ENCODE data around the gene KATNB1.

KATNB1 gene

DNA sequence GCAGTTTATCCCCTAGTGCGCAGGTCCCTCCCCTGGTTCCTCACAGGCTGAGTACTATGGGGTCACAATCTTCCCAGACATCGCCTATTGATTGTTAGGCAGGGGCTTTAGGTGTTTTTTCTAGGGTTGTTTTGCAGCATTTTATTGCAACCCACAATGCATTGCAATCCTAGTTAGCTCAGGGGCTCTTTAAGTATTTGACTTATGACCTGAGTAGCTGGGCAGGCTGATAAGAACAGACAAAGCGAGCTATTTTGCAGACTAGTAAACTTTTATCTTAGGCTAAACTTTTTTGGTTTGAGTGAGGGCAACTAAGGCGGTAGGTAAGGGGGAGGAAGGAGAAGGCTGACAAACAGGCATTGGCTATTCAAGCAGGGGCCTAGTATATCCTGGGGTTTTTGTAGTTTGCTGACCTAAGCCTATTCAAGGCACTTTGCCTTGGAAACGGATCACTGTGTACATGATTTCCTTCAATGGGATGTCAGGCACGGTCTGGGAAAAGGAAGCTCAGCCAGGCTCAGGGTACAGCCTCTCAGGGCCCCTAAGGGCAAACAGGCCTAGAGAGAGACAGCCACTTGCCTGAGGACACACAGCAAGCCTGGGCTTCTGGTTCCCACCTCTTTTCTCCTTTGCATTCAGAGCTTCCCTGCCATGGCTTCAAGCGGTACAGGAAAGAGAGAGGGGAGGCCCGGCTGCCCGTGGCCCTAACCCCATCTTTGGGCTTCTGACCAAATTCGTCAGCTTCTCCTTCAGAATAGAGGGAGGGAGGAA, 34.6 kb upstream of the KATNB1 start:
- Histone ChIP-seq H3K27ac (ENCODE audit: insufficient read depth in 1 of 2, low read depth in 1 of 2, low read length in 2 of 2, poor library complexity in 1 of 2, severe bottlenecking in 2 of 2) (peak overlapping the region in 1 of 2 experiments; percentile 55), H3K9me3 (ENCODE audit: control extremely low read depth in 1 of 5, control insufficient read depth in 4 of 5, insufficient read depth in 2 of 5, low read depth in 1 of 5, low read length in 4 of 5) (no peaks in the 10 kb centered on the region), H3K4me3 (ENCODE audit: control insufficient read depth in 1 of 7, extremely low read depth in 1 of 7, insufficient read depth in 4 of 7, low read depth in 2 of 7, low read length in 6 of 7) (no peak overlapping the region), H3K36me3 (ENCODE audit: control insufficient read depth in 4 of 4, insufficient read depth in 4 of 4, low read length in 3 of 4) (no peaks in the 10 kb centered on the region), H3K27me3 (replicated peaks in 2 of 5; ENCODE audit: control insufficient read depth in 4 of 5, insufficient read depth in 5 of 5, low read length in 4 of 5) (no peaks in the 10 kb centered on the region), H3K4me1 (ENCODE audit: control extremely low read depth in 1 of 4, control insufficient read depth in 4 of 4, insufficient read depth in 4 of 4, low read length in 3 of 4) (peaks cover 0 to 37% (median 30%) of the 10 kb centered on the region in 4 experiments)
- ChIA-PET CTCF (interaction anchor here (0.9 to 5.2 kb wide), 7 partner anchors 11 to 52 kb away, joined by 3 to 24 read pairs (median 4); no protein-coding TSS in a partner anchor), POLR2A (interaction anchor here (1.0 to 1.3 kb wide), 2 partner anchors 10 to 11 kb away, joined by 3 read pairs; no protein-coding TSS in a partner anchor)
- DNase-seq, result no peak
- WGBS (ENCODE audit: insufficient coverage), result 44% methylated on average over 10 of the region's 10 CpGs

- peak overlapping the region in 1 of 2 experiments; percentile 55 for H3K27ac ChIP-seq (ENCODE audit: insufficient read depth in 1 of 2, low read depth in 1 of 2, low read length in 2 of 2, poor library complexity in 1 of 2, severe bottlenecking in 2 of 2)
- WGBS (ENCODE audit: insufficient coverage), result 91% methylated on average over 23 of the region's 23 CpGs
- DNase-seq, result no peak
- H3K4me1 ChIP-seq (ENCODE audit: control extremely low read depth in 1 of 4, control insufficient read depth in 4 of 4, insufficient read depth in 4 of 4, low read length in 3 of 4), result peaks cover 0 to 29% (median 23%) of the 10 kb centered on the region in 4 experiments
- no peaks in the 10 kb centered on the region for H3K36me3 ChIP-seq (ENCODE audit: control insufficient read depth in 4 of 4, insufficient read depth in 4 of 4, low read length in 3 of 4)
- no peaks in the 10 kb centered on the region for H3K9me3 ChIP-seq (ENCODE audit: control extremely low read depth in 1 of 5, control insufficient read depth in 4 of 5, insufficient read depth in 2 of 5, low read depth in 1 of 5, low read length in 4 of 5)
- no peaks in the 10 kb centered on the region for H3K27me3 ChIP-seq (replicated peaks in 2 of 5; ENCODE audit: control insufficient read depth in 4 of 5, insufficient read depth in 5 of 5, low read length in 4 of 5)
- H3K4me3 ChIP-seq (ENCODE audit: control insufficient read depth in 1 of 7, extremely low read depth in 1 of 7, insufficient read depth in 4 of 7, low read depth in 2 of 7, low read length in 6 of 7), result no peak overlapping the region
- ChIA-PET POLR2A (interaction anchor here (1.0 to 1.3 kb wide), 2 partner anchors 9 to 12 kb away, joined by 3 read pairs; no protein-coding TSS in a partner anchor), CTCF (interaction anchor here (0.8 to 5.2 kb wide), 4 partner anchors 10 to 31 kb away, joined by 3 to 24 read pairs (median 4); no protein-coding TSS in a partner anchor)
These were observed 33.7 kb upstream of the KATNB1 start for GRCh38 chr16:57701759-57702371.

DNA sequence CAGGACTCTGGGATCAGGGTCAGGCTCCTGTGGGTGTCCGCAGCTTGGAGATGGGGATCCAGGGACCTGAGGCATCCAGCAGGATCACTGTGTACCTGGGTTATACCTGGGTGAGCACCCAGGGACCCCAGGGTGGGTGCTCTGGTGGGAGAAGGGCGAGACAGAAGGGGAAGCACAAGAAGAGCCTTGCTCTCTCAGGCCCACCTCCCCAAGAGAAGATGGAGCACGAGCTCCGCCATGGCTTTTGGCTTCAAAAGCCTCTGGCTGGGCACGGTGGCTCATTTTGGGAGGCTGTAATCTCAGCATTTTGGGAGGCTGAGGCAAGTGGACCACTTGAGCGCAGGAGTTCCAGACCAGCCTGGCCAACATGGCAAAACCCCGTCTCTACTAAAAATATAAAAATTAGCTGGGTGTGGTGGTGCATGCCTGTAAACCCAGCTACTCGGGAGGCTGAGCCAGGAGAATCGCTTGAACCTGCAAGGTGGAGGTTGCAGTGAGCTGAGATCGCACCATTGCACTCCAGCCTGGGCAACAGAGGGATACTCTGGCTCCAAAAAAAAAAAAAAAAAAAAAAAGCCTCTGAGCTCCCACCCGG, 32.1 kb upstream of the KATNB1 start:
- Histone ChIP-seq H3K9me3 (ENCODE audit: control extremely low read depth in 1 of 5, control insufficient read depth in 4 of 5, insufficient read depth in 2 of 5, low read depth in 1 of 5, low read length in 4 of 5) (no peaks in the 10 kb centered on the region), H3K27ac (ENCODE audit: insufficient read depth in 1 of 2, low read depth in 1 of 2, low read length in 2 of 2, poor library complexity in 1 of 2, severe bottlenecking in 2 of 2) (no peak overlapping the region), H3K4me1 (ENCODE audit: control extremely low read depth in 1 of 4, control insufficient read depth in 4 of 4, insufficient read depth in 4 of 4, low read length in 3 of 4) (peaks cover 0 to 35% (median 26%) of the 10 kb centered on the region in 4 experiments), H3K36me3 (ENCODE audit: control insufficient read depth in 4 of 4, insufficient read depth in 4 of 4, low read length in 3 of 4) (no peaks in the 10 kb centered on the region), H3K27me3 (replicated peaks in 2 of 5; ENCODE audit: control insufficient read depth in 4 of 5, insufficient read depth in 5 of 5, low read length in 4 of 5) (no peaks in the 10 kb centered on the region), H3K4me3 (ENCODE audit: control insufficient read depth in 1 of 7, extremely low read depth in 1 of 7, insufficient read depth in 4 of 7, low read depth in 2 of 7, low read length in 6 of 7) (no peak overlapping the region)
- ChIA-PET POLR2A (interaction anchor here (1.0 kb wide), 1 partner anchor 13 kb away, joined by 3 read pairs; no protein-coding TSS in a partner anchor), CTCF (interaction anchor here (0.9 to 1.5 kb wide), 3 partner anchors 13 to 42 kb away, joined by 3 to 4 read pairs (median 3); no protein-coding TSS in a partner anchor)
- DNase-seq, result no peak
- WGBS (ENCODE audit: insufficient coverage), result 97% methylated on average over 6 of the region's 11 CpGs

GRCh38 chr16:57704011-57704904, 31.3 kb upstream of the KATNB1 start:
- CTCF ChIA-PET, result interaction anchor here (0.9 to 1.5 kb wide), 3 partner anchors 12 to 43 kb away, joined by 3 to 4 read pairs (median 3); no protein-coding TSS in a partner anchor
- Histone ChIP-seq H3K27me3 (replicated peaks in 2 of 5; ENCODE audit: control insufficient read depth in 4 of 5, insufficient read depth in 5 of 5, low read length in 4 of 5) (no peaks in the 10 kb centered on the region), H3K4me1 (ENCODE audit: control extremely low read depth in 1 of 4, control insufficient read depth in 4 of 4, insufficient read depth in 4 of 4, low read length in 3 of 4) (peaks cover 0 to 32% (median 24%) of the 10 kb centered on the region in 4 experiments), H3K36me3 (ENCODE audit: control insufficient read depth in 4 of 4, insufficient read depth in 4 of 4, low read length in 3 of 4) (no peaks in the 10 kb centered on the region), H3K4me3 (ENCODE audit: control insufficient read depth in 1 of 7, extremely low read depth in 1 of 7, insufficient read depth in 4 of 7, low read depth in 2 of 7, low read length in 6 of 7) (no peak overlapping the region), H3K9me3 (ENCODE audit: control extremely low read depth in 1 of 5, control insufficient read depth in 4 of 5, insufficient read depth in 2 of 5, low read depth in 1 of 5, low read length in 4 of 5) (no peaks in the 10 kb centered on the region), H3K27ac (ENCODE audit: insufficient read depth in 1 of 2, low read depth in 1 of 2, low read length in 2 of 2, poor library complexity in 1 of 2, severe bottlenecking in 2 of 2) (no peak overlapping the region)
- POLR2A ChIA-PET, result interaction anchor here (1.0 kb wide), 1 partner anchor 12 kb away, joined by 3 read pairs; no protein-coding TSS in a partner anchor
- WGBS (ENCODE audit: insufficient coverage), result 91% methylated on average over 6 of the region's 11 CpGs
- peak in 2 of 3 donors; percentile 28 to 35 for DNase-seq

GRCh38 chr16:57704905-57705852, 30.4 kb upstream of the KATNB1 start:
- H3K27me3 ChIP-seq (replicated peaks in 2 of 5; ENCODE audit: control insufficient read depth in 4 of 5, insufficient read depth in 5 of 5, low read length in 4 of 5), result no peaks in the 10 kb centered on the region
- POLR2A ChIA-PET, result no interaction called here
- H3K4me3 ChIP-seq (ENCODE audit: control insufficient read depth in 1 of 7, extremely low read depth in 1 of 7, insufficient read depth in 4 of 7, low read depth in 2 of 7, low read length in 6 of 7), result no peak overlapping the region
- H3K27ac ChIP-seq (ENCODE audit: insufficient read depth in 1 of 2, low read depth in 1 of 2, low read length in 2 of 2, poor library complexity in 1 of 2, severe bottlenecking in 2 of 2), result no peak overlapping the region
- no peak for DNase-seq
- WGBS (ENCODE audit: insufficient coverage), result 100% methylated on average over 3 of the region's 4 CpGs
- CTCF ChIA-PET, result interaction anchor here (1.1 to 1.5 kb wide), 2 partner anchors 11 to 16 kb away, joined by 3 read pairs; no protein-coding TSS in a partner anchor
- H3K4me1 ChIP-seq (ENCODE audit: control extremely low read depth in 1 of 4, control insufficient read depth in 4 of 4, insufficient read depth in 4 of 4, low read length in 3 of 4), result peaks cover 0 to 32% (median 23%) of the 10 kb centered on the region in 4 experiments
- no peaks in the 10 kb centered on the region for H3K9me3 ChIP-seq (ENCODE audit: control extremely low read depth in 1 of 5, control insufficient read depth in 4 of 5, insufficient read depth in 2 of 5, low read depth in 1 of 5, low read length in 4 of 5)
- no peaks in the 10 kb centered on the region for H3K36me3 ChIP-seq (ENCODE audit: control insufficient read depth in 4 of 4, insufficient read depth in 4 of 4, low read length in 3 of 4)
